Uterus (tissue), 2 donors: ENCODE measurements around the gene OAT.

Source experiments
- CTCF ChIP-seq, 4 experiments: fragments of 200-600 bp in 2 of 4; fragments of 450-650 bp in 2 of 4; sonication (generic) in 2 of 4; IDR thresholded peaks; one replicate each; pipeline ENCODE4 v1.5.1; 2016 to 2019; ENCODE audit warnings: antibody characterized with exemption in 4 of 4, mild to moderate bottlenecking in 2 of 4, moderate library complexity in 1 of 4
- POLR2A ChIP-seq, 2 donors: fragments of 450-650 bp; IDR thresholded peaks; one replicate each; pipeline ENCODE4 v1.6.1; 2016; ENCODE audit warnings: antibody characterized with exemption in 2 of 2, mild to moderate bottlenecking in 1 of 2, moderate library complexity in 1 of 2

- no peak for TF ChIP-seq CTCF (IDR thresholded peaks at IDR 0.05)
- no peak for TF ChIP-seq POLR2A (IDR thresholded peaks at IDR 0.05)
Measured at GRCh38 chr10:124381011-124381611, 37.6 kb downstream of the OAT start.
